ENCODE data around the gene CAB39L. TPM values are rescaled to one million over a fixed set of nuclear protein-coding genes. Genes with fewer than 3 reads are reported as not detected.

The CAB39L gene
- total RNA-seq, 1 donor from 2014 or later = 7.7 TPM

DNA sequence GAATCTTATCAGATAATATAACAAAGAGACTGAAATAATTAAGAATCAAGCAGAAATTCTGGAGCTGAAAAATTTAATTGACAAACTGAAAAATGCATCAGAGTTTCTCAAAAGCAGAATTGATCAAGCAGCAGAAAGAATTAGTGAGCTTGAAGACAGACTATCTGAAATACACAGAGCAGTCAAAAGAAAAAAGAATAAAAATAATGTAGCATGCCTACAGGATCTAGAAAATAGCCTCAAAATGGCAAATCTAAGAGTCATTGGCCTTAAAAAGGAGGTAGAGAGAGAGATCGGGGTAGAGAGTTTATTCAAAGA is 39.2 kb downstream of the CAB39L start:
- Mint-ChIP-seq H3K9me3 (ENCODE audit: unreplicated experiment) (peaks cover 1% of the 10 kb centered on the region), H3K4me1 (ENCODE audit: low read depth, unreplicated experiment) (no peaks in the 10 kb centered on the region), H3K27ac (ENCODE audit: unreplicated experiment) (no peak overlapping the region), H3K4me3 (ENCODE audit: unreplicated experiment) (no peak overlapping the region), H3K36me3 (ENCODE audit: unreplicated experiment) (peaks cover 17% of the 10 kb centered on the region), H3K27me3 (ENCODE audit: unreplicated experiment) (no peaks in the 10 kb centered on the region)
- TF ChIP-seq, protein P1, sequence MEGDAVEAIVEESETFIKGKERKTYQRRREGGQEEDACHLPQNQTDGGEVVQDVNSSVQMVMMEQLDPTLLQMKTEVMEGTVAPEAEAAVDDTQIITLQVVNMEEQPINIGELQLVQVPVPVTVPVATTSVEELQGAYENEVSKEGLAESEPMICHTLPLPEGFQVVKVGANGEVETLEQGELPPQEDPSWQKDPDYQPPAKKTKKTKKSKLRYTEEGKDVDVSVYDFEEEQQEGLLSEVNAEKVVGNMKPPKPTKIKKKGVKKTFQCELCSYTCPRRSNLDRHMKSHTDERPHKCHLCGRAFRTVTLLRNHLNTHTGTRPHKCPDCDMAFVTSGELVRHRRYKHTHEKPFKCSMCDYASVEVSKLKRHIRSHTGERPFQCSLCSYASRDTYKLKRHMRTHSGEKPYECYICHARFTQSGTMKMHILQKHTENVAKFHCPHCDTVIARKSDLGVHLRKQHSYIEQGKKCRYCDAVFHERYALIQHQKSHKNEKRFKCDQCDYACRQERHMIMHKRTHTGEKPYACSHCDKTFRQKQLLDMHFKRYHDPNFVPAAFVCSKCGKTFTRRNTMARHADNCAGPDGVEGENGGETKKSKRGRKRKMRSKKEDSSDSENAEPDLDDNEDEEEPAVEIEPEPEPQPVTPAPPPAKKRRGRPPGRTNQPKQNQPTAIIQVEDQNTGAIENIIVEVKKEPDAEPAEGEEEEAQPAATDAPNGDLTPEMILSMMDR (IDR thresholded peaks at IDR 0.05; ENCODE audit: partially characterized antibody, unreplicated experiment) = no peak
- DNase-seq = no peak

- Mint-ChIP-seq H3K4me1 (ENCODE audit: low read depth, unreplicated experiment) (no peaks in the 10 kb centered on the region), H3K9me3 (ENCODE audit: unreplicated experiment) (peaks cover 1% of the 10 kb centered on the region), H3K27me3 (ENCODE audit: unreplicated experiment) (no peaks in the 10 kb centered on the region), H3K27ac (ENCODE audit: unreplicated experiment) (no peak overlapping the region), H3K36me3 (ENCODE audit: unreplicated experiment) (peaks cover 17% of the 10 kb centered on the region), H3K4me3 (ENCODE audit: unreplicated experiment) (no peak overlapping the region)
- TF ChIP-seq, protein P1 (IDR thresholded peaks at IDR 0.05; ENCODE audit: partially characterized antibody, unreplicated experiment) = no peak
- no peak for DNase-seq
These were observed 39.7 kb downstream of the CAB39L start for GRCh38 chr13:49403996-49404702.

- TF ChIP-seq, protein P1 (IDR thresholded peaks at IDR 0.05; ENCODE audit: partially characterized antibody, unreplicated experiment) = no peak
- Mint-ChIP-seq H3K36me3 (ENCODE audit: unreplicated experiment) (peaks cover 17% of the 10 kb centered on the region), H3K27me3 (ENCODE audit: unreplicated experiment) (no peaks in the 10 kb centered on the region), H3K27ac (ENCODE audit: unreplicated experiment) (no peak overlapping the region), H3K4me1 (ENCODE audit: low read depth, unreplicated experiment) (no peaks in the 10 kb centered on the region), H3K9me3 (ENCODE audit: unreplicated experiment) (no peaks in the 10 kb centered on the region), H3K4me3 (ENCODE audit: unreplicated experiment) (no peak overlapping the region)
- no peak for DNase-seq
These were observed 42.9 kb downstream of the CAB39L start for GRCh38 chr13:49400755-49401659.

GRCh38 chr13:49399801-49400472 is 43.9 kb downstream of the CAB39L start:
- TF ChIP-seq, protein P1 (IDR thresholded peaks at IDR 0.05; ENCODE audit: partially characterized antibody, unreplicated experiment) = no peak
- no peak for DNase-seq
- Mint-ChIP-seq H3K9me3 (ENCODE audit: unreplicated experiment) (no peaks in the 10 kb centered on the region), H3K27ac (ENCODE audit: unreplicated experiment) (no peak overlapping the region), H3K36me3 (ENCODE audit: unreplicated experiment) (peaks cover 16% of the 10 kb centered on the region), H3K4me3 (ENCODE audit: unreplicated experiment) (no peak overlapping the region), H3K27me3 (ENCODE audit: unreplicated experiment) (no peaks in the 10 kb centered on the region), H3K4me1 (ENCODE audit: low read depth, unreplicated experiment) (no peaks in the 10 kb centered on the region)

Measured in glutamatergic neuron (in vitro differentiated cells).